Psoas muscle (tissue), 8 donors: ENCODE results near the gene AHNAK2. TPM values are rescaled to one million over a fixed set of nuclear protein-coding genes. Genes with fewer than 3 reads are reported as not detected.

Experiments
- ATAC-seq, 4 donors: fragments of 200-7000 bp; cut with Tn5 transposase; one replicate each; pipeline ENCODE4 v1.9.1; 2020; ENCODE audit warnings: moderate library complexity in 3 of 4, mild to moderate bottlenecking in 2 of 4
- DNase-seq, 2 donors: peaks; one replicate each; pipeline ENCODE4 v3.0.0-alpha.2; 2020
- H3K27ac ChIP-seq: fragments of 200-600 bp; one replicate; pipeline ENCODE4 v1.8.0; 2022
- H3K27me3 ChIP-seq, 3 donors: fragments of 200-600 bp in 1 of 3; one replicate each; pipeline versions ENCODE4 v1.6.1 to v1.8.0; 2013 to 2022; ENCODE audit warnings: low read length in 2 of 3, mild to moderate bottlenecking in 2 of 3, moderate library complexity in 1 of 3; ENCODE audit not compliant: insufficient read depth in 3 of 3
- H3K36me3 ChIP-seq, 2 donors: fragments of 200-600 bp in 1 of 2; one replicate each; pipeline versions ENCODE4 v1.6.1 to v1.8.0; 2013 to 2022; ENCODE audit warnings: low read depth in 1 of 2, mild to moderate bottlenecking in 1 of 2, moderate library complexity in 1 of 2; ENCODE audit not compliant: insufficient read depth in 1 of 2
- H3K4me1 ChIP-seq: fragments of 200-600 bp; one replicate; pipeline ENCODE4 v1.8.0; 2022
- H3K4me3 ChIP-seq: fragments of 200-600 bp; one replicate; pipeline ENCODE4 v1.8.0; 2022; ENCODE audit warnings: mild to moderate bottlenecking
- H3K9me3 ChIP-seq: fragments of 200-600 bp; one replicate; pipeline ENCODE4 v1.8.0; 2022
- WGBS, 3 donors: extraction: QIAGEN DNeasy Blood & Tissue Kit; methylation state at CpG; one replicate each; pipeline versions ENCODE4 v1.1.6 to v1.1.7; 2013; 5-methylcytosine and 5-hydroxymethylcytosine counted together
- intact Hi-C, 2 donors: fragments of 100-400 bp; cut with DNase I; formaldehyde crosslinking; loops; one replicate each; pipeline versions ENCODE4 v1.11.0 to v1.14.2; 2022
- polyA plus RNA-seq, 3 donors: library from polyadenylated mRNA; stranded (reverse); fragments of 200-250 nt; gene quantifications; one replicate each; pipeline ENCODE4 v1.2.3, GENCODE V29; 2013
- total RNA-seq, 4 donors: library from RNA; stranded (reverse); fragmentation: NEBNext Ultra II Directional in 2 of 4; extraction: Animal tissue kit (Norgen Biotek cat#: 25700) in 2 of 4; gene quantifications; one replicate each; pipeline versions ENCODE4 v1.2.1 to v1.2.4, GENCODE V29; 2021 to 2023
- TF ChIP-seq, protein P1 (sequence below): fragments of 200-600 bp; IDR thresholded peaks from one replicate; pipeline ENCODE4 v1.8.0; 2022; ENCODE audit warnings: antibody characterized with exemption
- donor health status: healthy with polysubstance abuse.
- donor health status: DM: no; HTN: no; CAD: no; lungs with moderate emphysema.
- donor health status: Bipolar disorder and iron deficiency.
- donor health status: healthy.
- donor health status: DM: yes; HTN: yes; CAD: no.
- donor health status: DM: no; HTN: no; CAD: no.
- donor health status: DM: no; HTN: no; CAD: no.
- donor health status: DM: yes; HTN: yes; CAD: no.

The AHNAK2 gene
- total and polyA plus RNA-seq, 7 donors: 0.69 to 4.7 (median 2.0) TPM

DNA sequence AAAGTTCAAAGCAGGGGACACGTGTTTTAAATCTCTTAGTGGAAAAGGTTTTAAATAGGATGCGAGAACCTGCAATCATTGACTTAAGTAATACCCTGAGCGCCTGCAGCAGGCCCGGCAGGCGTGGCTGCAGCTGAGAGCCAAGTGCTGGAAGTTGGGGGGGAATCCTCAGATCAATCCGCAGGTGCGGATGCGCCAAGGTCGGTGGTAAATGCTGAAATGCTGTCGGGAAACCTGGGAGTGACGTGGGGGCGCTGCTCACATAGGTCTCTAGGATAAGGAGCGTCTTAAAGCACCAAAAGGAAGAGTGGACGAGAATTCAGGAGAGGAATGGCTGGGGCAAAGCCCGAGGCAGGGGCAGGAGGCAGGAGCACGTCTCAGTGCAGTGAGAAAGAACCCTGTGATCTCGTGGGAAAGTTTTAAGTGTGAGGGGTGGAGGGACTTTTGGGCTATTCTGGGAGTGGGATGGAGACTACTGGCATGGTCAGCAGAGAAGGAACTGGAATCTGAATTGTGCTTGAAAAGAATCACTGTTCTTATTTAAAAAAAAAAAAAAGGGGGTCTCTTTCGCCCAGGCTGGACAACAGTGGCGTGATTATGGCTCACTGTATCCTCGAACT is 43.6 kb upstream of the AHNAK2 start:
- Histone ChIP-seq H3K9me3 (no peaks in the 10 kb centered on the region), H3K4me3 (peak overlapping the region; percentile 83), H3K36me3 (no peaks in the 10 kb centered on the region), H3K27ac (peak overlapping the region; percentile 77), H3K4me1 (peaks cover 8% of the 10 kb centered on the region), H3K27me3 (no peaks in the 10 kb centered on the region)
- TF ChIP-seq, protein P1, sequence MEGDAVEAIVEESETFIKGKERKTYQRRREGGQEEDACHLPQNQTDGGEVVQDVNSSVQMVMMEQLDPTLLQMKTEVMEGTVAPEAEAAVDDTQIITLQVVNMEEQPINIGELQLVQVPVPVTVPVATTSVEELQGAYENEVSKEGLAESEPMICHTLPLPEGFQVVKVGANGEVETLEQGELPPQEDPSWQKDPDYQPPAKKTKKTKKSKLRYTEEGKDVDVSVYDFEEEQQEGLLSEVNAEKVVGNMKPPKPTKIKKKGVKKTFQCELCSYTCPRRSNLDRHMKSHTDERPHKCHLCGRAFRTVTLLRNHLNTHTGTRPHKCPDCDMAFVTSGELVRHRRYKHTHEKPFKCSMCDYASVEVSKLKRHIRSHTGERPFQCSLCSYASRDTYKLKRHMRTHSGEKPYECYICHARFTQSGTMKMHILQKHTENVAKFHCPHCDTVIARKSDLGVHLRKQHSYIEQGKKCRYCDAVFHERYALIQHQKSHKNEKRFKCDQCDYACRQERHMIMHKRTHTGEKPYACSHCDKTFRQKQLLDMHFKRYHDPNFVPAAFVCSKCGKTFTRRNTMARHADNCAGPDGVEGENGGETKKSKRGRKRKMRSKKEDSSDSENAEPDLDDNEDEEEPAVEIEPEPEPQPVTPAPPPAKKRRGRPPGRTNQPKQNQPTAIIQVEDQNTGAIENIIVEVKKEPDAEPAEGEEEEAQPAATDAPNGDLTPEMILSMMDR: no peak
- DNase-seq (peak in 1 of 2 donors; percentile 37), ATAC-seq (peak in 1 of 4 donors; percentile 8)
- intact Hi-C loops: loop anchor here (2.0 to 5.0 kb wide), 2 partner anchors 34 to 41 kb away; partner anchors contain the start of gene CLBA1 (in 1 of the 2)
- WGBS, 3 donors: 7 to 8% (median 7%) methylated on average over 20 of the region's 20 CpGs

- Histone ChIP-seq H3K27ac (peak within 1 kb of the TSS; percentile 77), H3K36me3 (no peaks in the 10 kb centered on the region), H3K4me1 (peaks cover 8% of the 10 kb centered on the region), H3K9me3 (no peaks in the 10 kb centered on the region), H3K27me3 (no peaks in the 10 kb centered on the region), H3K4me3 (peak within 1 kb of the TSS; percentile 83)
- intact Hi-C loops: loop anchor here (2.0 to 5.0 kb wide), 2 partner anchors 34 to 40 kb away; partner anchors contain the start of gene CLBA1 (in 1 of the 2)
- TF ChIP-seq, protein P1: no peak
- peak; percentile 97 to 98 (median 98) for ATAC-seq
- DNase-seq: peak; percentile 98
- WGBS, 3 donors: 0 to 1% (median 1%) methylated on average over 62 to 115 of the region's 115 CpGs
Measured at GRCh38 chr14:105020815-105021655, 42.9 kb upstream of the AHNAK2 start, which contains the start of gene CDCA4. CDCA4 (minus strand) TSS chr14:105021083; CDS start chr14:105011929, 9,154 bp downstream.

DNA sequence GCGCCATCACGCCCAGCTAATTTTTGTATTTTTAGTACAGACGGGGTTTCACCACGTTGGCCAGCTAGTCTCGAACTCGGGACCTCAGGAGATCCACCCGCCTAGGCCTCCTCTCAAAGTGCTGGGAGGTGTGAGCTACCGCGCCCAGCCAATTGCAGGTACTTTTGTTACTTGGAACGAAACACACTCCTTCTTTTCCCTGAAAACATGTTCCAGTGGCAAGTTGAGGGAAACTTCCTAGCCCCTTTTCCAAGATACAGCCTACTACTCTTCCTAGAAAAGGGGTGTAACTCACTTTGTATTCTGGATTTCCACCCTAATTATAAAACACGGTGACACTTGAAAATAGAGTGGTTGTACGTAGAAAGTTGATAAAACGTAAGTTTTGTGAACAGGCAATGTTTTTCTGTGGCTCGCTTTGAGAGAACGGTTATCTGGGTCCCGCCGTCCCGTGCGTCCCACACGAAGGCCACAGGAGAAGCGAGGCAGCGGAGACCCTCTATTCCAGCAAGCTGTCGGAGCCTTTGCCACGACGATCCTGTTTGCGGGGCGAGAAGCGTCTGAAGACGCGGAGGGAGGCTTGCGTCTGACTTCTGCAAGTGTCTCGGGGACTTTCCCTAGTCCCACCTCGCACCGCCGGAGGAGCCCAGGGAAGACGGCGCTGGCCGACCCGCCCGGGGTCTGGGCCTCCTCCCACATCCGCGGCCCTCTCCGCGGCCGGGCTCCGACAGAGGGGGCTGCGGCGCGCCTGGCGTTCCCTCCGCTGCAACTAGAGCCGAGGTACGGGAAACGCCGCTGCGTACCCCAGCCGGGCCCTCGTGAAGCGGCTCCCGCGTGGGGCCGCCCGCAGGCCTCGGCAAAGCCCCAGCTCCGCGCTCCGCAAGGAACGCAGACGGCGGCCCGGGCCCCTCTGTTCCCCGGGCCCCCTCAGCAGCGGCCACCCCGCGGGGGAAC is 42.0 kb upstream of the AHNAK2 start:
- WGBS, 3 donors: 7 to 14% (median 9%) methylated on average over 55 to 75 of the region's 75 CpGs
- peaks cover 8% of the 10 kb centered on the region for H3K4me1 ChIP-seq
- no peak for ATAC-seq

GRCh38 chr14:105018414-105018813 is 40.2 kb upstream of the AHNAK2 start:
- Histone ChIP-seq H3K4me1 (peaks cover 8% of the 10 kb centered on the region), H3K4me3 (no peak overlapping the region), H3K27ac (no peak overlapping the region), H3K27me3 (no peaks in the 10 kb centered on the region), H3K9me3 (no peaks in the 10 kb centered on the region), H3K36me3 (no peaks in the 10 kb centered on the region)
- 75 to 82% (median 76%) methylated on average over 4 of the region's 4 CpGs for WGBS, 3 donors
- no peak for ATAC-seq
- DNase-seq: no peak
- TF ChIP-seq, protein P1: no peak
- intact Hi-C loops: no loop called here

More for the DNA sequence above, 42.0 kb upstream of the AHNAK2 start:
- DNase-seq: peak in 1 of 2 donors; percentile 24
- intact Hi-C loops: loop anchor here (2.0 to 5.0 kb wide), 2 partner anchors 33 to 39 kb away; partner anchors contain the start of gene CLBA1 (in 1 of the 2)
- no peaks in the 10 kb centered on the region for H3K27me3 ChIP-seq
- TF ChIP-seq, protein P1: no peak
- no peaks in the 10 kb centered on the region for H3K9me3 ChIP-seq
- peak overlapping the region; percentile 64 for H3K27ac ChIP-seq
- peak overlapping the region; percentile 73 for H3K4me3 ChIP-seq
- H3K36me3 ChIP-seq: no peaks in the 10 kb centered on the region
